Heart left ventricle (tissue), 13 donors: ENCODE measurements around the gene ANXA2.

Experiments
- POLR2A ChIP-seq, 2 donors: fragments of 450-650 bp; IDR thresholded peaks; one replicate each; pipeline ENCODE4 v1.6.1; 2017; ENCODE audit warnings: antibody characterized with exemption in 2 of 2, mild to moderate bottlenecking in 2 of 2, moderate library complexity in 2 of 2
- TF ChIP-seq, protein P1 (sequence below), 12 donors: fragments of 200-600 bp; sonication (generic) in 4 of 12; IDR thresholded peaks; one replicate each; pipeline versions ENCODE4 v1.5.0 to v1.8.0; 2018 to 2022; ENCODE audit warnings: antibody characterized with exemption in 12 of 12, mild to moderate bottlenecking in 5 of 12
- donor health status: ischemic (EF 13 %, LVEDD 7.1; RV severe dilation, severe dysfunction).
- donor health status: DM: no; HTN: yes; CAD: no.
- donor health status: DM: no; HTN: no; CAD: no.
- donor health status: ischemic (EF 25% LVEDD 6.9; RV normal size, moderate dysfunction).
- donor health status: ischemic (EF 25% LVEDD 5.7; RV mildly dilated, moderate dysfunction).
- donor health status: ischemic (EF 35%, LVEDD 5.7; RV mildly dilated, moderate dysfunction).
- donor health status: nonischemic (EF 11% LVEDD 7.7; RV severe dilation, severe dysfunction).
- donor health status: DM: yes; HTN: yes; CAD: no.
- donor health status: PGD.
- donor health status: ischemic (EF 29% LVEDD 5.4; RV normal size, mild dysfunction).
- donor health status: nonischemic (EF 23%, LVEDD 6.1; RV moderate dilation, normal function).

DNA sequence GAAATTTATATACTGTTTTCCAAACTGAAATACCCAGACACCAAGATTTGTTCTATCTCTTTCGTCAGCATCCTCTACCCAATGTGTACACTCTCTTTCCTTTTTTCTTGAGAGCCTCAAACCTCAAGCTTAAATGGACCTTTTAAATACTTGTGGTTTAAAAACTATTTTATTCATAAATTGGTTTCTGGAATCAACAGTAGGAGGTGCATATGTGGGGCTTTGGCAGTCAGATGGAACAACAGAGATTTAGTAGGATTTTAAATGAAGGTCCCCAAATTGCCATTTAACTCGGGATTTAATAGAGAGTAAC, 33.2 kb downstream of the ANXA2 start:
- TF ChIP-seq, protein P1, sequence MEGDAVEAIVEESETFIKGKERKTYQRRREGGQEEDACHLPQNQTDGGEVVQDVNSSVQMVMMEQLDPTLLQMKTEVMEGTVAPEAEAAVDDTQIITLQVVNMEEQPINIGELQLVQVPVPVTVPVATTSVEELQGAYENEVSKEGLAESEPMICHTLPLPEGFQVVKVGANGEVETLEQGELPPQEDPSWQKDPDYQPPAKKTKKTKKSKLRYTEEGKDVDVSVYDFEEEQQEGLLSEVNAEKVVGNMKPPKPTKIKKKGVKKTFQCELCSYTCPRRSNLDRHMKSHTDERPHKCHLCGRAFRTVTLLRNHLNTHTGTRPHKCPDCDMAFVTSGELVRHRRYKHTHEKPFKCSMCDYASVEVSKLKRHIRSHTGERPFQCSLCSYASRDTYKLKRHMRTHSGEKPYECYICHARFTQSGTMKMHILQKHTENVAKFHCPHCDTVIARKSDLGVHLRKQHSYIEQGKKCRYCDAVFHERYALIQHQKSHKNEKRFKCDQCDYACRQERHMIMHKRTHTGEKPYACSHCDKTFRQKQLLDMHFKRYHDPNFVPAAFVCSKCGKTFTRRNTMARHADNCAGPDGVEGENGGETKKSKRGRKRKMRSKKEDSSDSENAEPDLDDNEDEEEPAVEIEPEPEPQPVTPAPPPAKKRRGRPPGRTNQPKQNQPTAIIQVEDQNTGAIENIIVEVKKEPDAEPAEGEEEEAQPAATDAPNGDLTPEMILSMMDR (IDR thresholded peaks at IDR 0.05) = no peak
- no peak for TF ChIP-seq POLR2A (IDR thresholded peaks at IDR 0.05)
